Subcutaneous abdominal adipose tissue (tissue), 5 donors: Measurements from ENCODE around the gene GNPNAT1.

Experiments
- H3K27ac ChIP-seq: one replicate; pipeline ENCODE4 v1.7.0; 2013; ENCODE audit warnings: low read depth, mild to moderate bottlenecking, inconsistent platforms, low read length, moderate library complexity
- H3K27me3 ChIP-seq, 5 donors: one replicate each; pipeline ENCODE4 v1.7.0; 2013; ENCODE audit warnings: low read length in 5 of 5, inconsistent platforms in 1 of 5; ENCODE audit not compliant: control insufficient read depth in 5 of 5, insufficient read depth in 4 of 5
- H3K36me3 ChIP-seq, 5 donors: one replicate each; pipeline ENCODE4 v1.7.0; 2013; ENCODE audit warnings: low read length in 5 of 5; ENCODE audit not compliant: control insufficient read depth in 5 of 5, insufficient read depth in 5 of 5
- H3K4me1 ChIP-seq, 5 donors: one replicate each; pipeline ENCODE4 v1.7.0; 2013; ENCODE audit warnings: low read length in 5 of 5, mild to moderate bottlenecking in 3 of 5, moderate library complexity in 1 of 5; ENCODE audit not compliant: control insufficient read depth in 5 of 5, insufficient read depth in 5 of 5
- H3K4me3 ChIP-seq, 5 donors: one replicate each; pipeline ENCODE4 v1.7.0; 2013; ENCODE audit warnings: low read length in 5 of 5, low read depth in 1 of 5
- H3K9ac ChIP-seq, 5 donors: one replicate each; pipeline ENCODE4 v1.7.0; 2013; ENCODE audit warnings: low read length in 5 of 5, mild to moderate bottlenecking in 4 of 5, moderate library complexity in 3 of 5
- H3K9me3 ChIP-seq, 5 donors: one replicate each; pipeline ENCODE4 v1.7.0; 2013; ENCODE audit warnings: low read length in 5 of 5; ENCODE audit not compliant: control insufficient read depth in 5 of 5
- donor health status: healthy.
- donor health status: healthy.
- donor health status: healthy.
- donor health status: healthy.
- donor health status: healthy.

Gene GNPNAT1

GRCh38 chr14:52790756-52791222, 618 bp downstream of the GNPNAT1 start:
- no peaks in the 10 kb centered on the region for H3K27me3 ChIP-seq
- H3K4me3 ChIP-seq = peak overlapping the region; percentile 73 to 86 (median 84)
- no peaks in the 10 kb centered on the region for H3K36me3 ChIP-seq
- peak overlapping the region; percentile 71 to 86 (median 74) for H3K9ac ChIP-seq
- H3K27ac ChIP-seq = peak overlapping the region; percentile 80
- peaks cover 2 to 22% (median 19%) of the 10 kb centered on the region in 5 donors for H3K4me1 ChIP-seq
- H3K9me3 ChIP-seq = no peaks in the 10 kb centered on the region

GRCh38 chr14:52790011-52790755, 1.2 kb downstream of the GNPNAT1 start:
- peak overlapping the region in 4 of 5 donors; percentile 71 to 86 (median 74) for H3K9ac ChIP-seq
- no peak overlapping the region for H3K27ac ChIP-seq
- H3K27me3 ChIP-seq = no peaks in the 10 kb centered on the region
- no peaks in the 10 kb centered on the region for H3K36me3 ChIP-seq
- peak overlapping the region; percentile 73 to 86 (median 84) for H3K4me3 ChIP-seq
- H3K9me3 ChIP-seq = no peaks in the 10 kb centered on the region
- H3K4me1 ChIP-seq = peaks cover 2 to 22% (median 19%) of the 10 kb centered on the region in 5 donors

DNA sequence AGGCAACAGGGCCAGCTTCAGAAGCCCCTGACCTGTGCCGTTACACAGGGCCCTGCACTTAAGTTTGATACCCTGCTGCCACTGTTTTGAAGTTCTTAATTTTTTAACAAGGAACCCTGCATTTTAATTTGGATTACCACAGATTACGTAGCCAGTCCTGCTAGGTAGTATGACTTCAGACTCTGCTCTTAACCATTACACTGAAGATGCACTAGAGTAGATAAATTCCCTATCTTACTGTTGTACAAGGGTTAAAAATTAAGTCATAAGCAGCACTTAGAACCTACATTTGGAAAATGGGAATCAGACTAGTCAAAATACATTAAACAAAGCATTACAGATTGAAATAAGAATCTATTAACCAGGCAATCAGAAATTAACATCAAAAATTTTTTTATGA, 2.3 kb downstream of the GNPNAT1 start:
- H3K27ac ChIP-seq = no peak overlapping the region
- H3K4me1 ChIP-seq = peaks cover 2 to 22% (median 19%) of the 10 kb centered on the region in 5 donors
- H3K9ac ChIP-seq = no peak overlapping the region
- H3K27me3 ChIP-seq = no peaks in the 10 kb centered on the region
- no peaks in the 10 kb centered on the region for H3K9me3 ChIP-seq
- no peak overlapping the region for H3K4me3 ChIP-seq
- no peaks in the 10 kb centered on the region for H3K36me3 ChIP-seq

GRCh38 chr14:52786887-52787286, 4.5 kb downstream of the GNPNAT1 start:
- Histone ChIP-seq H3K9me3 (no peaks in the 10 kb centered on the region), H3K27ac (no peak overlapping the region), H3K9ac (no peak overlapping the region), H3K36me3 (peaks cover 0 to under 1% (median 0%) of the 10 kb centered on the region in 5 donors), H3K4me1 (peaks cover 2 to 17% (median 15%) of the 10 kb centered on the region in 5 donors), H3K27me3 (no peaks in the 10 kb centered on the region), H3K4me3 (no peak overlapping the region)

DNA sequence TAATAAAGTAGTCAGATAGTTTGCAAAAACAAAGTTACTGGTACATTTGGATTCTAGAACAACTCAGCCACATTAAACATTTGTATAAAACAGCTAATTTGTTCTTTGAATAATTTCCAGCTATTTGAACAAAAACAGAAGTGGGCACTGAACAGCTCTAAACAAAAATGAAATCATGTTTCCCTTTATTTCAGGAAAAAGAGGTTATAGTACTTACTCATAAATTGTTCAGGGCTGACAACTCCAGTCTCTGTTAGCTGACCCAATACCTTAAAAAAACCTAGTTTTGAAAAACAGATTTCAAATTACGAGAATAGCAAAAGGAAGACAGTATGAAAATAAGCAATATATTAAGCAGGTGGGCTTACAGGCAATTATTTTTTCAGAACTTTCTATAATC, 8.2 kb downstream of the GNPNAT1 start:
- H3K27ac ChIP-seq = no peak overlapping the region
- no peak overlapping the region for H3K4me3 ChIP-seq
- H3K36me3 ChIP-seq = peaks cover 3 to 17% (median 12%) of the 10 kb centered on the region in 5 donors
- H3K9me3 ChIP-seq = no peaks in the 10 kb centered on the region
- no peaks in the 10 kb centered on the region for H3K27me3 ChIP-seq
- H3K4me1 ChIP-seq = no peaks in the 10 kb centered on the region
- no peak overlapping the region for H3K9ac ChIP-seq

GRCh38 chr14:52781629-52782028, 9.8 kb downstream of the GNPNAT1 start:
- Histone ChIP-seq H3K36me3 (peaks cover 7 to 24% (median 17%) of the 10 kb centered on the region in 5 donors), H3K9ac (no peak overlapping the region), H3K27ac (no peak overlapping the region), H3K9me3 (no peaks in the 10 kb centered on the region), H3K4me1 (no peaks in the 10 kb centered on the region), H3K27me3 (no peaks in the 10 kb centered on the region), H3K4me3 (no peak overlapping the region)

GRCh38 chr14:52780893-52781292, 10.5 kb downstream of the GNPNAT1 start:
- no peaks in the 10 kb centered on the region for H3K27me3 ChIP-seq
- no peaks in the 10 kb centered on the region for H3K4me1 ChIP-seq
- peak overlapping the region in 1 of 5 donors; percentile 12 for H3K9ac ChIP-seq
- H3K4me3 ChIP-seq = no peak overlapping the region
- peaks cover 12 to 27% (median 23%) of the 10 kb centered on the region in 5 donors for H3K36me3 ChIP-seq
- H3K27ac ChIP-seq = no peak overlapping the region
- no peaks in the 10 kb centered on the region for H3K9me3 ChIP-seq

DNA sequence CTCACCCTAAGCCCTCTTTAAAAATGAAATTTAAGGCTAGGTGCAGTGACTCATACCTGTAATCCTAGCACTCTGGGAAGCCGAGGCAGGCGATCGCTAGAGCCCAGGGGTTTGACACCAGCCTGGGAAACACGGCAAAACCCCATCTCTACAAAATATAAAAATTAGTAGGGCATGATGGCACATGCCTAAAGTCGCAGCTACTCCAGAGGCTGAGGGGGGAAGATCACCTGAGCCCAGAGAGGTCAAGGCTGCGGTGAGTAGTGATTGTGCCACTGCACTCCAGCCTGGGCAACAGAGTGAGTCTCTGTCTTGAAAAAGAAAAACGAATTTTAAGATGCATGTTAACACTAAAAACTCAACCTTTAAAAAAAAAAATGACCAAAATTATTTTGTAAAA, 12.7 kb downstream of the GNPNAT1 start:
- H3K36me3 ChIP-seq = peaks cover 20 to 41% (median 32%) of the 10 kb centered on the region in 5 donors
- no peaks in the 10 kb centered on the region for H3K4me1 ChIP-seq
- H3K4me3 ChIP-seq = no peak overlapping the region
- H3K9ac ChIP-seq = no peak overlapping the region
- H3K9me3 ChIP-seq = no peaks in the 10 kb centered on the region
- H3K27me3 ChIP-seq = no peaks in the 10 kb centered on the region
- no peak overlapping the region for H3K27ac ChIP-seq

GRCh38 chr14:52776816-52777215, 14.6 kb downstream of the GNPNAT1 start:
- Histone ChIP-seq H3K27me3 (no peaks in the 10 kb centered on the region), H3K9ac (no peak overlapping the region), H3K27ac (no peak overlapping the region), H3K36me3 (peaks cover 20 to 47% (median 38%) of the 10 kb centered on the region in 5 donors), H3K4me1 (no peaks in the 10 kb centered on the region), H3K9me3 (no peaks in the 10 kb centered on the region), H3K4me3 (no peak overlapping the region)

- Histone ChIP-seq H3K36me3 (peaks cover 24 to 48% (median 44%) of the 10 kb centered on the region in 5 donors), H3K9ac (no peak overlapping the region), H3K4me3 (no peak overlapping the region), H3K4me1 (no peaks in the 10 kb centered on the region), H3K27ac (no peak overlapping the region), H3K27me3 (no peaks in the 10 kb centered on the region), H3K9me3 (no peaks in the 10 kb centered on the region)
These were observed 21.5 kb downstream of the GNPNAT1 start for GRCh38 chr14:52769887-52770286.
